NCI-H82 (cell line): ENCODE measurements around the gene SREK1.

Source experiments
- DNase-seq: peaks from one replicate; lab custom pipeline; 2025; lab: John Stamatoyannopoulos, UW

Gene SREK1

GRCh38 chr5:66164044-66164790, 20.1 kb downstream of the SREK1 start:
- DNase-seq = no peak

DNA sequence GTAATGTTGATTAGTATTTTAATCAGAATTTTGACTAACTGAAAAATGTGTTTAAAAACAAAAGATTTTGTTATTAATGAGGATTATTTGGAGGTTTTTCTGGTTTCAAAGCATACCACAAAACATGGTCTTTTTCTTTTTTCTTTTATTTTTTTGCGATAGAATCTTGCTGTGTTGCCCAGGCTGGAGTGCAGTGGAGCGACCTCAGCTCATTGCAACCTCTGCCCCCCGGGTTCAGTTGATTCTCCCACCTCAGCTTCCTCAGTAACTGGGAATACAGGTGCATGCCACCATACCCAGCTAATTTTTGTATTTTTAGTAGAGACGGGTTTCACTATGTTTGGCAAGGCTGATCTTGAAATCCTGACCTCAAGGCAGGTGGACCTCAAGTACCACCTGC, 24.1 kb downstream of the SREK1 start:
- no peak for DNase-seq

GRCh38 chr5:66169534-66169933, 25.4 kb downstream of the SREK1 start:
- DNase-seq = no peak

DNA sequence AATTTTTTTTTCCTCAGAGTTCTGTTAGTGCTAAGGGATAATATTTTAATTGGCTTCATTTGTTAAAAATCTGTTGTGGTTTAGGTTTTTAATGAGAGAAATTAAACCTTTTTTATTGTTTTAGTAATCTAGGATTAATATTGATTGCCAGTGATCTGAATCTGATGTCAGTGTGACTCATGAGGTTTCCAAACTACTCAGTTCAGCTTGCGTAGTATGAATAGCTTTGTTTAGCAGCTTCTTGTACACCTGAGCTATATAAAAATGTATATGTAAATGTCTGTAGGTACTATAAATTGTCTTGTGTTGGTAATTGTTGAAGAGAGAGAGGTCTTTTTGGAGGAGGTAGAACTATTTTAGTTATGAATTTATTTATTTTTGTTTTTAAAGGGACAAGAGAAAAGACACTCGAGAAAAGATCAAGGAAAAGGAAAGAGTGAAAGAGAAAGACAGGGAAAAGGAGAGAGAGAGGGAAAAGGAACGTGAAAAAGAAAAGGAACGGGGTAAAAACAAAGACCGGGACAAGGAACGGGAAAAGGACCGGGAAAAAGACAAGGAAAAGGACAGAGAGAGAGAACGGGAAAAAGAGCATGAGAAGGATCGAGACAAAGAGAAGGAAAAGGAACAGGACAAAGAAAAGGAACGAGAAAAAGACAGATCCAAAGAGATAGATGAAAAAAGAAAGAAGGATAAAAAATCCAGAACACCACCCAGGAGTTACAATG, 26.3 kb downstream of the SREK1 start:
- no peak for DNase-seq

DNA sequence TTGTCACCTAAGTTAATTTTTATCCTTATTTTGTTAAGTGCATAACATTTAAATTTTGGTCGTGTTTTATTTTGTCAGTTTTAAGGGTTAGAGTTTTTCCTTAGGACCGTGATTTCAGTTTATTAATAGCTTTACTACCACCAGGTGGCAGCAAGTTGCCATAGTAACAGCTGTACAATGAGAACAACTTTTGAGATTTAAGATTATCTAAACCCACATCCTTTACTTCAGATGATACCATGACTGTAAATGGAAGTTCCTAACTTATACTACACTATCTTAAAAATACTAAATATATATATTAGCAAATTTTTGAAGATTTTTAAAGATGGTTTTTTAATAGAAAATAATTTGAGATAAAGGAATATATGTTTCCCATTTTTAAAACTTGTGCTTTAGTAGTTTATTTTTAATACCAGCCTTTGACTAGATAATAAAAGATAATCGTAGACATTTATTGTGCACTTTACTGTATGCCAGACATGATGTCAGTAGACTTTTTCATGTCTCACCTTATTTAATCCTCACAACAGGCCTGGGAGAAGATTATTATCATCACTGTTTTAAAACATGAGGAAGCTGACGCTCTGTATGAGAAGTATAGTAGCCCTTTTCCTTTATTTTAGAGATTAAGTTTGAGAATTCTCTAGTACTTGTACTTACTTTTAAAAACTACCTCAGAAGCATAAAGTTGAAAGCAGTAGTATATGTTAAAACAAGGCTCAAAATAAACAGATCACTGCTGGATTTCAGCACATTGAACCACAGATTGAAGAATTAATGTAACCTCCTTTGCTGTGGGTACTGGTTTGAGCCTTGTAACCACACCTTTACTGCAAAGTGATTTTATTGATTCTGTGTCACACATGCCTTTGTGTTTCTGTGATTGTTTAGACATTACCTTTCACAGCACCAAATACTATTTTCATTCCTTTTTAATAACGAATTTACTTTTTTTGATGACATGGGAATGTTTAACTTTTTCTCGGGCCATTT, 27.5 kb downstream of the SREK1 start:
- peak; percentile 59 for DNase-seq

GRCh38 chr5:66174338-66174737, 30.2 kb downstream of the SREK1 start:
- DNase-seq = no peak

GRCh38 chr5:66178799-66179198, 34.7 kb downstream of the SREK1 start:
- DNase-seq = no peak

- no peak for DNase-seq
Measured at GRCh38 chr5:66179297-66180051, 35.4 kb downstream of the SREK1 start.

GRCh38 chr5:66180282-66181155, 36.4 kb downstream of the SREK1 start:
- DNase-seq = no peak

- no peak for DNase-seq
Measured at GRCh38 chr5:66186108-66186507, 42.0 kb downstream of the SREK1 start.

DNA sequence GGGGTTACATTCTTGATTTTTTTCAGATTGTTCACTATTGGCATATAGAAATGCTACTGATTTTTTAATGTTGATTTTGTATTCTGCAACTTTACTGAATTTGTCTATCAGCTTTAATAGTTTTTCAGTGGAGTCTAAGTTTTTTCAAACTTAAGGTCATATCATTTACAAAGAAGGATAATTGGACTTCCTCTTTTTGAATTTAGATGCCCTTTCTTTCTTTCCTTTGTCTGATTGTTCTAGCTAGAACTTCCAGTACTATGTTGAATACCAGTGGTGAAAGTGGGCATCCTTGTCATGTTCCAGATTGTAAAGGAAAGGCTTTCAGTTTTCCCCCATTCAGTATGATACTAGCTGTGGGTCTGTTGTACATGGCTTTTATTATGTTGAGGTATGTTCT, 49.3 kb downstream of the SREK1 start:
- DNase-seq = no peak

DNA sequence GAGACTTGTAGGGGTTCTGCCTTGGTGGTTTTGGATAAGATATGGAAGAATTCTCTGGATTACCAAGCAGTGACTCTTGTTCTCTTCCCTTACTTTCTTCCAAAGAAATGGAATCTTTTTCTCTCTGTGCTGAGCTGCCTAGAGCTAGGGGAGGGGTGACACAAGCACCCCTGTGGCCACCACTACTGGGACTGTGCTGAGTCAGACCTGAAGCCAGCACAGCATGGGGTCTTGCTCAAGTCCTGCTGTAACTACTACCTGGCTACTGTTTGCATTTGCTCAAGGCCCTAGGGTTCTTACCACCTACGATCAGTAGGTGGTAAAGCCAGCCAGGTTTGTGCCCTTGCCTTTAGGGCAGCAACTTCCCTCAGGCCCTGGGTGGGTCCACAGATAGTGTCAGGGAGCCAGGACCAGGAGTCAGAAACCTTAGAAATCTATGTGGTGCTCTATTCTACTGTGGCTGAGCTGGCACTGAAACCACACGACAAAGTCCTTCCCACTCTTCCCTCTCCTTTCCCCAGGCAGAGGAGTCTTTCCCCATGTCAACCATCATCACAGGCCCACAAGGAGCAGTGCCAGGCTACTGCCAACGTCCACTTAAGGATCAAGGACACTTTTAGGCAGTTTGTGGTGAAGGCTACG, 53.8 kb downstream of the SREK1 start:
- DNase-seq = no peak

GRCh38 chr5:66198837-66199236, 54.7 kb downstream of the SREK1 start:
- DNase-seq = no peak

- no peak for DNase-seq
Measured at GRCh38 chr5:66203531-66203930, 59.4 kb downstream of the SREK1 start.

DNA sequence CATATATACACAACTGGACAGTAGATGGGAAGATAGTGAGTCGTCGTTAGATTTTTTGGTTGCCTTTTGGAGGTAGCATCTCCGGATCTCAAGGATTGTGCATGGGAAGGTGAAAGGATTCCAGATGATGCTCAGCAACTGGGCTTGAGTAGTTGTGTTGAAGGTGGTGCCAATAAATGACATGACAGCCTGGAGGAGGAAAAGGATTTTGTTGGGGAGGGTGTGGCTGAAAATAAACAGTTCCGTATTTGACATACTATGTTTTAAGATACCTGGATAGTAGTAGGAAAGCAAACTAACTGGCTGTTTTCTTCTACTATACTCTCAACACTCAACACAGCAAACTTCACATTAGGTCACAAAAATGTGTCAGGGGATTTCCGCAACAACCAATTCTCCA, 62.4 kb downstream of the SREK1 start:
- no peak for DNase-seq

DNA sequence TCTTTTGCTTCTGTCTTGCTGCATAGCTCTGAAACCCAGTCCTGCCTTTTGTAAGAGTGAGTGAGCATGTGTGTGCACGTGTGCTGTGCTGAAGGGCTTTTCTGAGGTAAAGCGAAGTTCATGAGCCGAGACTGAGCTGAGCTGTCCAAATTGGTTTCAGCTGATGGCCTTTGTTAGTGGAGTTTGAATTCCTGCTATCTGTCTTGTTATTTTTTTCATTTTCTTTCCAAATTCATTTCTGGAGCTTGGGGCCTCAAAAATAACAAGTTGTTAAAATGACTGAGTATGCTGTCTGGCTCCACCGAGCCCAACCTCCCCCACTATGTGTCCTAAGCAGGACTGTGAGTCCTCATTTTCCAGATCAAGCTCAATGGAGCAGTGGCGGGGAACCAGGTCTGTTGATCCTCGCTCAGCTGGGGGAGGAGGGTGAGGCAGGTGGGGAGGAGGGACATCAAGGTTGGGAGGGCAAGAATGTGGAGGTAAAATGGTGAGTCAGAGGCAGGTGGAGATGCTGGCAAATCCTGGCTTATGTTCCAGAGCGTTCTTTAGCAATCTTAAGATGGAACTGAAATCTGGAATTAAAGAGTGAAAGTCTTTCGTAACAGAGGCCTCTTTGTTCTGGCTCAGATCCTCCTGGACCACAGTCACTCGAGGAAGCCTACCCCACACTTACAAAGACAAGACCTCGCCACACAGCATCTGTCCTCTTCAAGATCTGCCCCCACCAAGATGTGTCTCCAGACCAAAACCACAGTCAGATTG, 63.9 kb downstream of the SREK1 start:
- no peak for DNase-seq

GRCh38 chr5:66209350-66209749, 65.2 kb downstream of the SREK1 start:
- no peak for DNase-seq

DNA sequence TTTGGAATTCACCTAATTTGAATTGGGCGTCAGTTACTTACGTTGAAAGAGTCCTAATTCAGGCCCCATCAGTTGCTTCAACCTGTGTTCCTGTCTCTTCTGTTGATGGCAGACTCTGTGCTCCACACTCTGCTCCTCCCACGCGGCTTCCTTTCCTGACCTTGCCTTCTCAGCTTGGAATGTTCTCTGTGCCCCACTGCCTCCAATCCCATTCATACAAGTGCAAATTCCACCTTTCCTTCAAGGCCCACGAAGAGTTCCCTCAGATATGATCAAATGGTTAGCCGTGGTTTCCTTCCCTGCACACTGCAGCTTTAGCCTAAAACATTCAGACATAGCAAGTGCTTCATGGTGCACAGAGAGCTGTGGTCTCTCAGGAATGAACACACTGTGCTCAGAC, 65.7 kb downstream of the SREK1 start:
- DNase-seq = no peak

DNA sequence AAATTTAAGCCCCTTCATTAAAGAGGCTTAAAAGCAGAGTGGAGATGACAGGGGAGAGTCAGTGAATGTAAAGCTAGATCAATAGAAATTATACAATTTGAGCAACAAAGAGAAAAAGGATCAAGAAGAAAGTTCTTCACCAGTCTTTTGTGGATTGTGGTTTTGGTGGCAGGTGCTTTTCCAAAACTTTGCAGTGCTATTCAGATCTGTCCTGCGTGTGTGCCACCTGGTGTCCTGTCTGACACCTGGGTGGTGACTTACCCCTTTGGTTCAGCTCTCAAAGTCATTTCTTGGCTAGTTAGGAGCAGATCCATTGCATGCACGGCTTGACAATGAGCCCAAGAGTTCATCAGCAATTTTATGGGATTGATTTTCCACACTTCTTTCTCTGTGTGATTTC, 69.4 kb downstream of the SREK1 start:
- DNase-seq = no peak
